Liver (tissue), 9 donors: ENCODE data around the gene PCDH15. TPM values are rescaled to one million over a fixed set of nuclear protein-coding genes. Genes with fewer than 3 reads are reported as not detected.

Experiments
- DNase-seq: peaks from one replicate; pipeline ENCODE4 v3.0.0-alpha.2; 2017; ENCODE audit warnings: low spot score
- H3K27ac ChIP-seq, 2 donors: one replicate each; pipeline ENCODE4 v1.7.0; 2013; ENCODE audit warnings: inconsistent platforms in 2 of 2, low read length in 2 of 2, control low read depth in 1 of 2, low read depth in 1 of 2, mild to moderate bottlenecking in 1 of 2
- H3K27me3 ChIP-seq, 4 donors: one replicate each; pipeline versions ENCODE4 v1.6.1 to v1.7.0; 2013; ENCODE audit warnings: low read length in 3 of 4, inconsistent platforms in 1 of 4, mild to moderate bottlenecking in 1 of 4, moderate library complexity in 1 of 4; ENCODE audit not compliant: control insufficient read depth in 4 of 4, insufficient read depth in 4 of 4
- H3K36me3 ChIP-seq, 4 donors: one replicate each; pipeline versions ENCODE4 v1.6.1 to v1.7.0; 2013; ENCODE audit warnings: low read length in 3 of 4, mild to moderate bottlenecking in 3 of 4, low read depth in 1 of 4, moderate library complexity in 1 of 4; ENCODE audit not compliant: control insufficient read depth in 4 of 4, insufficient read depth in 3 of 4
- H3K4me1 ChIP-seq, 4 donors: one replicate each; pipeline versions ENCODE4 v1.6.1 to v1.7.0; 2013; ENCODE audit warnings: low read length in 3 of 4, mild to moderate bottlenecking in 3 of 4, moderate library complexity in 1 of 4; ENCODE audit not compliant: control insufficient read depth in 4 of 4, insufficient read depth in 4 of 4
- H3K4me3 ChIP-seq, 3 donors: one replicate each; pipeline versions ENCODE4 v1.6.1 to v1.7.0; 2013; ENCODE audit warnings: low read length in 3 of 3, control low read depth in 1 of 3, low read depth in 1 of 3, mild to moderate bottlenecking in 1 of 3
- H3K9ac ChIP-seq, 2 donors: one replicate each; pipeline ENCODE4 v1.7.0; 2013; ENCODE audit warnings: low read length in 2 of 2, mild to moderate bottlenecking in 2 of 2, moderate library complexity in 2 of 2, control low read depth in 1 of 2, low read depth in 1 of 2
- H3K9me3 ChIP-seq, 4 donors: one replicate each; pipeline versions ENCODE4 v1.6.1 to v1.7.0; 2013; ENCODE audit warnings: low read length in 3 of 4; ENCODE audit not compliant: control insufficient read depth in 4 of 4
- EGR1 ChIP-seq, 2 donors: IDR thresholded peaks; 2 replicates each; pipeline ENCODE4 v1.6.1; 2016 to 2018; ENCODE audit warnings: antibody characterized with exemption in 2 of 2, low read depth in 2 of 2
- FOXA2 ChIP-seq: IDR thresholded peaks from 2 replicates; pipeline ENCODE4 v1.6.1; 2016; ENCODE audit warnings: antibody characterized with exemption
- GABPA ChIP-seq, 2 donors: IDR thresholded peaks in 1 of 2; conservative IDR thresholded peaks in 1 of 2; 2 replicates each; pipeline ENCODE4 v1.6.1; 2016; ENCODE audit warnings: antibody characterized with exemption in 2 of 2, mild to moderate bottlenecking in 1 of 2, moderate library complexity in 1 of 2
- HNF4A ChIP-seq, 2 donors: conservative IDR thresholded peaks; 2 replicates each; pipeline ENCODE4 v1.6.1; 2016; ENCODE audit warnings: antibody characterized with exemption in 2 of 2, mild to moderate bottlenecking in 2 of 2
- JUND ChIP-seq, 2 donors: IDR thresholded peaks; 2 replicates each; pipeline ENCODE4 v1.6.1; 2016; ENCODE audit warnings: antibody characterized with exemption in 2 of 2
- MAX ChIP-seq: IDR thresholded peaks from 2 replicates; pipeline ENCODE4 v1.6.1; 2016; ENCODE audit warnings: antibody characterized with exemption
- NR2F2 ChIP-seq: IDR thresholded peaks from 2 replicates; pipeline ENCODE4 v1.6.1; 2016; ENCODE audit warnings: antibody characterized with exemption
- REST ChIP-seq: IDR thresholded peaks from 2 replicates; pipeline ENCODE4 v1.6.1; 2016; ENCODE audit warnings: antibody characterized with exemption, mild to moderate bottlenecking
- RXRA ChIP-seq, 2 donors: IDR thresholded peaks; 2 replicates each; pipeline ENCODE4 v1.6.1; 2017 to 2018; ENCODE audit warnings: antibody characterized with exemption in 2 of 2, mild to moderate bottlenecking in 1 of 2
- WGBS: extraction: QIAGEN DNeasy Blood & Tissue Kit; methylation state at CpG from one replicate; pipeline ENCODE4 v1.1.7; 2013; 5-methylcytosine and 5-hydroxymethylcytosine counted together
- polyA plus RNA-seq, 2 donors: library from polyadenylated mRNA; stranded (reverse) in 1 of 2; unstranded in 1 of 2; fragments of 200-250 nt in 1 of 2; fragments of >200 nt in 1 of 2; fragmentation: Nextera tagmentation in 1 of 2; extraction: Ambion mirVana in 1 of 2; gene quantifications; one replicate each; pipeline versions ENCODE4 v1.2.1 to v1.2.3, GENCODE V29; 2013 to 2015
- total RNA-seq, 2 donors: library from RNA; depleted of rRNA; stranded (reverse); fragments of >200 nt; gene quantifications; one replicate each; pipeline ENCODE4 v1.2.3, GENCODE V29; 2014
- TF ChIP-seq, protein P1 (sequence below): fragments of 150-350 bp; IDR thresholded peaks from 2 replicates; pipeline ENCODE4 v1.5.1; 2017; ENCODE audit warnings: improper control_type of control experiment, low read depth, low read length; ENCODE audit not compliant: missing input control
- donor health status: healthy.
- donor health status: healthy.
- donor health status: healthy.
- donor health status: healthy.
- donor health status: healthy.

The PCDH15 gene
- total and polyA plus RNA-seq, 4 donors, result 0.05 TPM; not detected in 3

- no peak for TF ChIP-seq RXRA (IDR thresholded peaks at IDR 0.05)
- no peak for TF ChIP-seq JUND (IDR thresholded peaks at IDR 0.05)
- TF ChIP-seq, protein P1, sequence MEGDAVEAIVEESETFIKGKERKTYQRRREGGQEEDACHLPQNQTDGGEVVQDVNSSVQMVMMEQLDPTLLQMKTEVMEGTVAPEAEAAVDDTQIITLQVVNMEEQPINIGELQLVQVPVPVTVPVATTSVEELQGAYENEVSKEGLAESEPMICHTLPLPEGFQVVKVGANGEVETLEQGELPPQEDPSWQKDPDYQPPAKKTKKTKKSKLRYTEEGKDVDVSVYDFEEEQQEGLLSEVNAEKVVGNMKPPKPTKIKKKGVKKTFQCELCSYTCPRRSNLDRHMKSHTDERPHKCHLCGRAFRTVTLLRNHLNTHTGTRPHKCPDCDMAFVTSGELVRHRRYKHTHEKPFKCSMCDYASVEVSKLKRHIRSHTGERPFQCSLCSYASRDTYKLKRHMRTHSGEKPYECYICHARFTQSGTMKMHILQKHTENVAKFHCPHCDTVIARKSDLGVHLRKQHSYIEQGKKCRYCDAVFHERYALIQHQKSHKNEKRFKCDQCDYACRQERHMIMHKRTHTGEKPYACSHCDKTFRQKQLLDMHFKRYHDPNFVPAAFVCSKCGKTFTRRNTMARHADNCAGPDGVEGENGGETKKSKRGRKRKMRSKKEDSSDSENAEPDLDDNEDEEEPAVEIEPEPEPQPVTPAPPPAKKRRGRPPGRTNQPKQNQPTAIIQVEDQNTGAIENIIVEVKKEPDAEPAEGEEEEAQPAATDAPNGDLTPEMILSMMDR, result no peak
These were observed 706.7 kb downstream of the PCDH15 start (continued) for GRCh38 chr10:54094321-54094720.

- TF ChIP-seq HNF4A (conservative IDR thresholded peaks at IDR 0.05), result no peak
- no peak for TF ChIP-seq EGR1 (IDR thresholded peaks at IDR 0.05; ENCODE audit: low read depth in 2 of 2)
- DNase-seq, result no peak
- Histone ChIP-seq H3K36me3 (no peaks in the 10 kb centered on the region), H3K4me1 (no peaks in the 10 kb centered on the region), H3K27me3 (no peaks in the 10 kb centered on the region), H3K9ac (no peak overlapping the region), H3K9me3 (no peaks in the 10 kb centered on the region), H3K27ac (no peak overlapping the region), H3K4me3 (no peak overlapping the region)
- 51% methylated on average over 2 of the region's 2 CpGs for WGBS
These were observed 709.8 kb downstream of the PCDH15 start for GRCh38 chr10:54091237-54091636.

- no peaks in the 10 kb centered on the region for H3K9me3 ChIP-seq
- no peaks in the 10 kb centered on the region for H3K36me3 ChIP-seq
- TF ChIP-seq MAX (no peak), REST (no peak), FOXA2 (no peak), GABPA (IDR thresholded peaks at IDR 0.05 in 1 of 2, conservative IDR thresholded peaks at IDR 0.05 in 1 of 2) (no peak), JUND (IDR thresholded peaks at IDR 0.05) (no peak), NR2F2 (no peak)
- TF ChIP-seq, protein P1, result no peak
- WGBS, result 89% methylated on average over 2 of the region's 2 CpGs
- no peak overlapping the region for H3K9ac ChIP-seq
- no peak overlapping the region for H3K4me3 ChIP-seq
- no peak for DNase-seq
- no peaks in the 10 kb centered on the region for H3K27me3 ChIP-seq
- no peaks in the 10 kb centered on the region for H3K4me1 ChIP-seq
- no peak overlapping the region for H3K27ac ChIP-seq
These were observed 719.1 kb downstream of the PCDH15 start for GRCh38 chr10:54081950-54082349.
